Measurements from ENCODE around the gene UGT1A5. TPM values are rescaled to one million over a fixed set of nuclear protein-coding genes. Genes with fewer than 3 reads are reported as not detected.

Gene UGT1A5
- total RNA-seq, 1 donor from 2014 or later = not detected

- TF ChIP-seq EZH2phosphoT487 (IDR thresholded peaks at IDR 0.05) = no peak
- TF ChIP-seq, protein P1, sequence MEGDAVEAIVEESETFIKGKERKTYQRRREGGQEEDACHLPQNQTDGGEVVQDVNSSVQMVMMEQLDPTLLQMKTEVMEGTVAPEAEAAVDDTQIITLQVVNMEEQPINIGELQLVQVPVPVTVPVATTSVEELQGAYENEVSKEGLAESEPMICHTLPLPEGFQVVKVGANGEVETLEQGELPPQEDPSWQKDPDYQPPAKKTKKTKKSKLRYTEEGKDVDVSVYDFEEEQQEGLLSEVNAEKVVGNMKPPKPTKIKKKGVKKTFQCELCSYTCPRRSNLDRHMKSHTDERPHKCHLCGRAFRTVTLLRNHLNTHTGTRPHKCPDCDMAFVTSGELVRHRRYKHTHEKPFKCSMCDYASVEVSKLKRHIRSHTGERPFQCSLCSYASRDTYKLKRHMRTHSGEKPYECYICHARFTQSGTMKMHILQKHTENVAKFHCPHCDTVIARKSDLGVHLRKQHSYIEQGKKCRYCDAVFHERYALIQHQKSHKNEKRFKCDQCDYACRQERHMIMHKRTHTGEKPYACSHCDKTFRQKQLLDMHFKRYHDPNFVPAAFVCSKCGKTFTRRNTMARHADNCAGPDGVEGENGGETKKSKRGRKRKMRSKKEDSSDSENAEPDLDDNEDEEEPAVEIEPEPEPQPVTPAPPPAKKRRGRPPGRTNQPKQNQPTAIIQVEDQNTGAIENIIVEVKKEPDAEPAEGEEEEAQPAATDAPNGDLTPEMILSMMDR (IDR thresholded peaks at IDR 0.05) = no peak
- TF ChIP-seq EZH2 (IDR thresholded peaks at IDR 0.05) = no peak
- H3K4me3 Mint-ChIP-seq = no peak overlapping the region
- H3K36me3 Mint-ChIP-seq = no peaks in the 10 kb centered on the region
- H3K27me3 ChIP-seq = no peaks in the 10 kb centered on the region
- DNase-seq (ENCODE audit: low spot score) = no peak
- H3K9me3 Mint-ChIP-seq = no peaks in the 10 kb centered on the region
- no peak overlapping the region for H2AFZ ChIP-seq (replicated peaks)
- H3K4me2 ChIP-seq = no peak overlapping the region
- H3K9me3 ChIP-seq (ENCODE audit: low read depth) = no peaks in the 10 kb centered on the region
- peaks cover 10% of the 10 kb centered on the region for H3K4me1 Mint-ChIP-seq
- H3K36me3 ChIP-seq = no peaks in the 10 kb centered on the region
- H3K4me3 ChIP-seq = no peak overlapping the region
- H3K27ac ChIP-seq = no peak overlapping the region
- peaks cover 4% of the 10 kb centered on the region for H3K27me3 Mint-ChIP-seq (ENCODE audit: insufficient read depth, low read depth)
- no peaks in the 10 kb centered on the region for H3K4me1 ChIP-seq
- H3K9ac ChIP-seq = no peak overlapping the region
- H3F3A ChIP-seq (ENCODE audit: low read depth) = no peaks in the 10 kb centered on the region
- no peak overlapping the region for H3K27ac Mint-ChIP-seq
- H3K79me2 ChIP-seq (ENCODE audit: low read depth) = no peaks in the 10 kb centered on the region
- no peaks in the 10 kb centered on the region for H4K20me1 ChIP-seq (ENCODE audit: low read depth)
These were observed 103.2 kb downstream of the UGT1A5 start for GRCh38 chr2:233815861-233816260.

DNA sequence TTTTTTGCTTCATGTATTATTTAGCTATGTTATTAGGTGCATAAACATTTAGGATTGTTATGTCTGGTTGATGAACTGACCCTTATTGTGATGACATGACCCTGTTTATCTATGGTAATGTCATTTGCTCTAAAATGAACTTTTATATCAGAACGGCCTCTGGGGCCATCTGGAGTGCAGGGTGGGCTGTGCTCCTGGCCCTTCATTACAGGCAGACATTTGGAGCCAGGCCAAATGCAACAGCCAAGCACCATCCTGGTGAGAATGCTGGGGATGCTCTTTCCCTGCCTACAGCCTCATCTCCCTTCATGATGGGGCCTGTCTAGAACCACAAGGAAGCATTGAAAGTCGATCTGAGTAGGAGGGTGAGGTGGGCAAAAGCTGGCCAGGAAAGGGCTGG lies 103.6 kb downstream of the UGT1A5 start:
- Histone ChIP-seq H4K20me1 (ENCODE audit: low read depth) (no peaks in the 10 kb centered on the region), H2AFZ (replicated peaks) (no peak overlapping the region), H3K9me3 (ENCODE audit: low read depth) (no peaks in the 10 kb centered on the region), H3K4me3 (no peak overlapping the region), H3K27ac (no peak overlapping the region), H3F3A (ENCODE audit: low read depth) (no peaks in the 10 kb centered on the region), H3K27me3 (no peaks in the 10 kb centered on the region), H3K79me2 (ENCODE audit: low read depth) (no peaks in the 10 kb centered on the region), H3K36me3 (no peaks in the 10 kb centered on the region), H3K9ac (no peak overlapping the region), H3K4me1 (no peaks in the 10 kb centered on the region), H3K4me2 (no peak overlapping the region)
- no peak for DNase-seq (ENCODE audit: low spot score)
- no peaks in the 10 kb centered on the region for H3K36me3 Mint-ChIP-seq
- no peaks in the 10 kb centered on the region for H3K9me3 Mint-ChIP-seq
- peaks cover 4% of the 10 kb centered on the region for H3K27me3 Mint-ChIP-seq (ENCODE audit: insufficient read depth, low read depth)
- peaks cover 10% of the 10 kb centered on the region for H3K4me1 Mint-ChIP-seq
- peak overlapping the region; percentile 46 for H3K27ac Mint-ChIP-seq
- H3K4me3 Mint-ChIP-seq = no peak overlapping the region
- no peak for TF ChIP-seq EZH2 (IDR thresholded peaks at IDR 0.05)
- no peak for TF ChIP-seq EZH2phosphoT487 (IDR thresholded peaks at IDR 0.05)
- TF ChIP-seq, protein P1 (IDR thresholded peaks at IDR 0.05) = no peak

GRCh38 chr2:233816771-233817170 lies 104.1 kb downstream of the UGT1A5 start:
- no peaks in the 10 kb centered on the region for H3K4me1 ChIP-seq
- H3K36me3 ChIP-seq = no peaks in the 10 kb centered on the region
- no peak overlapping the region for H3K4me3 Mint-ChIP-seq
- no peaks in the 10 kb centered on the region for H3K36me3 Mint-ChIP-seq
- H3F3A ChIP-seq (ENCODE audit: low read depth) = no peaks in the 10 kb centered on the region
- no peak for DNase-seq (ENCODE audit: low spot score)
- peaks cover 4% of the 10 kb centered on the region for H3K27me3 Mint-ChIP-seq (ENCODE audit: insufficient read depth, low read depth)
- H3K4me3 ChIP-seq = no peak overlapping the region
- TF ChIP-seq, protein P1 (IDR thresholded peaks at IDR 0.05) = no peak
- TF ChIP-seq EZH2 (IDR thresholded peaks at IDR 0.05) (no peak), EZH2phosphoT487 (IDR thresholded peaks at IDR 0.05) (no peak)
- no peaks in the 10 kb centered on the region for H3K27me3 ChIP-seq
- no peaks in the 10 kb centered on the region for H3K9me3 Mint-ChIP-seq
- no peaks in the 10 kb centered on the region for H4K20me1 ChIP-seq (ENCODE audit: low read depth)
- no peaks in the 10 kb centered on the region for H3K79me2 ChIP-seq (ENCODE audit: low read depth)
- H3K27ac ChIP-seq = no peak overlapping the region
- peaks cover 10% of the 10 kb centered on the region for H3K4me1 Mint-ChIP-seq
- no peak overlapping the region for H3K4me2 ChIP-seq
- peak overlapping the region; percentile 46 for H3K27ac Mint-ChIP-seq
- H3K9me3 ChIP-seq (ENCODE audit: low read depth) = no peaks in the 10 kb centered on the region
- H3K9ac ChIP-seq = no peak overlapping the region
- no peak overlapping the region for H2AFZ ChIP-seq (replicated peaks)

Measured in neural progenitor cell (in vitro differentiated cells).